Measurements from ENCODE around the gene FNBP1L.

GRCh38 chr1:93495911-93496310, 48.0 kb downstream of the FNBP1L start:
- no peak for TF ChIP-seq CTCF (IDR thresholded peaks at IDR 0.05)
- no peak for TF ChIP-seq POLR2A (IDR thresholded peaks at IDR 0.05)

Data from right lobe of liver (tissue), 4 donors.